ENCODE measurements around the gene KIAA2012.
A peak's percentile ranks its signal among the peaks of the same experiment; 100 is the strongest.
"Not testable (repeated sequence)": the region's sequence is repeated elsewhere in the genome, so short reads cannot be mapped to it uniquely, and the experiment has no call there.

Gene KIAA2012

GRCh38 chr2:202116691-202117090, 43.6 kb downstream of the KIAA2012 start:
- no peak for DNase-seq (ENCODE audit: low spot score)

- no peak for DNase-seq (ENCODE audit: low spot score)
Measured at GRCh38 chr2:202118168-202118567, 45.1 kb downstream of the KIAA2012 start.

GRCh38 chr2:202120828-202121227, 47.8 kb downstream of the KIAA2012 start:
- DNase-seq (ENCODE audit: low spot score) = no peak

- no peak for DNase-seq (ENCODE audit: low spot score)
Measured at GRCh38 chr2:202121532-202122162, 48.6 kb downstream of the KIAA2012 start.

- DNase-seq (ENCODE audit: low spot score) = no peak
Measured at GRCh38 chr2:202122163-202122540, 49.1 kb downstream of the KIAA2012 start.

- DNase-seq (ENCODE audit: low spot score) = no peak
Measured at GRCh38 chr2:202122980-202123720, 50.1 kb downstream of the KIAA2012 start.

- no peak for DNase-seq (ENCODE audit: low spot score)
Measured at GRCh38 chr2:202124286-202124685, 51.2 kb downstream of the KIAA2012 start.

GRCh38 chr2:202127687-202128331, 54.8 kb downstream of the KIAA2012 start:
- no peak for DNase-seq (ENCODE audit: low spot score)

- DNase-seq (ENCODE audit: low spot score) = no peak
Measured at GRCh38 chr2:202129841-202130240, 56.8 kb downstream of the KIAA2012 start.

GRCh38 chr2:202133200-202133908, 60.3 kb downstream of the KIAA2012 start:
- no peak for DNase-seq (ENCODE audit: low spot score)

- DNase-seq (ENCODE audit: low spot score) = no peak
Measured at GRCh38 chr2:202133909-202134265, 60.8 kb downstream of the KIAA2012 start.

GRCh38 chr2:202135091-202135874, 62.2 kb downstream of the KIAA2012 start:
- no peak for DNase-seq (ENCODE audit: low spot score)

- DNase-seq (ENCODE audit: low spot score) = not testable (repeated sequence)
Measured at GRCh38 chr2:202136039-202136438, 63.0 kb downstream of the KIAA2012 start.

GRCh38 chr2:202136526-202136925, 63.5 kb downstream of the KIAA2012 start:
- no peak for DNase-seq (ENCODE audit: low spot score)

- no peak for DNase-seq (ENCODE audit: low spot score)
Measured at GRCh38 chr2:202140522-202141252, 67.6 kb downstream of the KIAA2012 start.

GRCh38 chr2:202141329-202141947, 68.4 kb downstream of the KIAA2012 start:
- DNase-seq (ENCODE audit: low spot score) = peak; percentile 12

- no peak for DNase-seq (ENCODE audit: low spot score)
Measured at GRCh38 chr2:202142540-202142939, 69.5 kb downstream of the KIAA2012 start.

GRCh38 chr2:202147775-202148174, 74.7 kb downstream of the KIAA2012 start:
- no peak for DNase-seq (ENCODE audit: low spot score)

GRCh38 chr2:202148515-202149154, 75.6 kb downstream of the KIAA2012 start:
- DNase-seq (ENCODE audit: low spot score) = no peak

- DNase-seq (ENCODE audit: low spot score) = no peak
Measured at GRCh38 chr2:202149155-202149762, 76.2 kb downstream of the KIAA2012 start.

Data from germinal center (tissue), 1 donor.